Measurements from ENCODE around the gene PGAP2. TPM values are rescaled to one million over a fixed set of nuclear protein-coding genes. Genes with fewer than 3 reads are reported as not detected.

The PGAP2 gene
- total and polyA plus RNA-seq, 2 experiments from 2014 or later = 39.3 to 43.2 TPM

GRCh38 chr11:3845670-3846069 is 37.3 kb downstream of the PGAP2 start (continued):
- TF ChIP-seq, protein P1, sequence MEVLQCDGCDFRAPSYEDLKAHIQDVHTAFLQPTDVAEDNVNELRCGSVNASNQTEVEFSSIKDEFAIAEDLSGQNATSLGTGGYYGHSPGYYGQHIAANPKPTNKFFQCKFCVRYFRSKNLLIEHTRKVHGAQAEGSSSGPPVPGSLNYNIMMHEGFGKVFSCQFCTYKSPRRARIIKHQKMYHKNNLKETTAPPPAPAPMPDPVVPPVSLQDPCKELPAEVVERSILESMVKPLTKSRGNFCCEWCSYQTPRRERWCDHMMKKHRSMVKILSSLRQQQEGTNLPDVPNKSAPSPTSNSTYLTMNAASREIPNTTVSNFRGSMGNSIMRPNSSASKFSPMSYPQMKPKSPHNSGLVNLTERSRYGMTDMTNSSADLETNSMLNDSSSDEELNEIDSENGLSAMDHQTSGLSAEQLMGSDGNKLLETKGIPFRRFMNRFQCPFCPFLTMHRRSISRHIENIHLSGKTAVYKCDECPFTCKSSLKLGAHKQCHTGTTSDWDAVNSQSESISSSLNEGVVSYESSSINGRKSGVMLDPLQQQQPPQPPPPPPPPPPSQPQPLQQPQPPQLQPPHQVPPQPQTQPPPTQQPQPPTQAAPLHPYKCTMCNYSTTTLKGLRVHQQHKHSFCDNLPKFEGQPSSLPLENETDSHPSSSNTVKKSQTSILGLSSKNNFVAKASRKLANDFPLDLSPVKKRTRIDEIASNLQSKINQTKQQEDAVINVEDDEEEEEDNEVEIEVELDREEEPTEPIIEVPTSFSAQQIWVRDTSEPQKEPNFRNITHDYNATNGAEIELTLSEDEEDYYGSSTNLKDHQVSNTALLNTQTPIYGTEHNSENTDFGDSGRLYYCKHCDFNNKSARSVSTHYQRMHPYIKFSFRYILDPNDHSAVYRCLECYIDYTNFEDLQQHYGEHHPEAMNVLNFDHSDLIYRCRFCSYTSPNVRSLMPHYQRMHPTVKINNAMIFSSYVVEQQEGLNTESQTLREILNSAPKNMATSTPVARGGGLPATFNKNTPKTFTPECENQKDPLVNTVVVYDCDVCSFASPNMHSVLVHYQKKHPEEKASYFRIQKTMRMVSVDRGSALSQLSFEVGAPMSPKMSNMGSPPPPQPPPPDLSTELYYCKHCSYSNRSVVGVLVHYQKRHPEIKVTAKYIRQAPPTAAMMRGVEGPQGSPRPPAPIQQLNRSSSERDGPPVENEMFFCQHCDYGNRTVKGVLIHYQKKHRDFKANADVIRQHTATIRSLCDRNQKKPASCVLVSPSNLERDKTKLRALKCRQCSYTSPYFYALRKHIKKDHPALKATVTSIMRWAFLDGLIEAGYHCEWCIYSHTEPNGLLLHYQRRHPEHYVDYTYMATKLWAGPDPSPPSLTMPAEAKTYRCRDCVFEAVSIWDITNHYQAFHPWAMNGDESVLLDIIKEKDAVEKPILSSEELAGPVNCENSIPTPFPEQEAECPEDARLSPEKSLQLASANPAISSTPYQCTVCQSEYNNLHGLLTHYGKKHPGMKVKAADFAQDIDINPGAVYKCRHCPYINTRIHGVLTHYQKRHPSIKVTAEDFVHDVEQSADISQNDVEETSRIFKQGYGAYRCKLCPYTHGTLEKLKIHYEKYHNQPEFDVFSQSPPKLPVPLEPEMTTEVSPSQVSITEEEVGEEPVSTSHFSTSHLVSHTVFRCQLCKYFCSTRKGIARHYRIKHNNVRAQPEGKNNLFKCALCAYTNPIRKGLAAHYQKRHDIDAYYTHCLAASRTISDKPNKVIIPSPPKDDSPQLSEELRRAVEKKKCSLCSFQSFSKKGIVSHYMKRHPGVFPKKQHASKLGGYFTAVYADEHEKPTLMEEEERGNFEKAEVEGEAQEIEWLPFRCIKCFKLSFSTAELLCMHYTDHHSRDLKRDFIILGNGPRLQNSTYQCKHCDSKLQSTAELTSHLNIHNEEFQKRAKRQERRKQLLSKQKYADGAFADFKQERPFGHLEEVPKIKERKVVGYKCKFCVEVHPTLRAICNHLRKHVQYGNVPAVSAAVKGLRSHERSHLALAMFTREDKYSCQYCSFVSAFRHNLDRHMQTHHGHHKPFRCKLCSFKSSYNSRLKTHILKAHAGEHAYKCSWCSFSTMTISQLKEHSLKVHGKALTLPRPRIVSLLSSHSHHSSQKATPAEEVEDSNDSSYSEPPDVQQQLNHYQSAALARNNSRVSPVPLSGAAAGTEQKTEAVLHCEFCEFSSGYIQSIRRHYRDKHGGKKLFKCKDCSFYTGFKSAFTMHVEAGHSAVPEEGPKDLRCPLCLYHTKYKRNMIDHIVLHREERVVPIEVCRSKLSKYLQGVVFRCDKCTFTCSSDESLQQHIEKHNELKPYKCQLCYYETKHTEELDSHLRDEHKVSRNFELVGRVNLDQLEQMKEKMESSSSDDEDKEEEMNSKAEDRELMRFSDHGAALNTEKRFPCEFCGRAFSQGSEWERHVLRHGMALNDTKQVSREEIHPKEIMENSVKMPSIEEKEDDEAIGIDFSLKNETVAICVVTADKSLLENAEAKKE (CRISPR knock-in tag; IDR thresholded peaks at IDR 0.05) = no peak
- TF ChIP-seq ZNF331 (CRISPR knock-in tag; IDR thresholded peaks at IDR 0.05; ENCODE audit: low read depth) (no peak), JUNB (IDR thresholded peaks at IDR 0.05; ENCODE audit: unreplicated experiment) (no peak)

DNA sequence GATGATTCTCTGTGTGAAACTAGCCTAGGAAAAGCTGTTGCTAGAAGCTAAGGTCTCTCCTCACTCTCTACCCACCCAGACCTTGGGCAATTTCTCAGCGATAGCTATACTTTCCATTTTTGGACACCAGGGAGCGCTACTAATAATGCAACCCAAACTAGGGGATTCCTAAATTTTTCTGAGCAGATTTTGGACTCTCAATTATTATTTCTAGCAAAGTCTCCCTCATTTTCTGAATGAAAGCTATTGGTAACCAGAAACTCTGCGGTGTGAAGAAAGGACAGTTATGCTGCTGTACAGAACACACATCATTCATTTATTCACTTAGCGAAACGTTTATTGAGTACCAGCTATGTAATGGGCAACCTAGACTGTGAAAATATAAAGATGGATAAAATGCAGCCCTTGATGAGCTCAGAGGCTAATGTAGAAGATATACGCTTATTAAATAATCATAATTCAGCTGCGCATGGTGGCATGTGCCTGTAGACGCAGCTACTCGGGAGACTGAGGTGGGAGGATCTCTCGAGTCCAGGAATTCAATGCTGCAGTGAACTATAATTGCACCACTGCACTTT is 41.0 kb downstream of the PGAP2 start:
- H3K79me2 ChIP-seq (replicated peaks; ENCODE audit: insufficient read depth) = no peaks in the 10 kb centered on the region
- no peak overlapping the region for H3K27ac ChIP-seq (ENCODE audit: low read depth)
- no peaks in the 10 kb centered on the region for H4K20me1 ChIP-seq (replicated peaks; ENCODE audit: insufficient read depth)
- H3K27me3 Mint-ChIP-seq (ENCODE audit: insufficient read depth, low read depth, poor library complexity) = no peaks in the 10 kb centered on the region
- ATAC-seq = peak; percentile 77
- no peak overlapping the region for H3K4me3 ChIP-seq
- no peak overlapping the region for H2AFZ ChIP-seq
- no peak overlapping the region for H3K4me2 ChIP-seq
- H3K36me3 Mint-ChIP-seq (ENCODE audit: low read depth) = no peaks in the 10 kb centered on the region; the same call in 2 of the 3 replicates
- no peaks in the 10 kb centered on the region for H3K9me2 ChIP-seq (ENCODE audit: insufficient read depth)
- H3K27ac Mint-ChIP-seq = no peak overlapping the region
- DNase-seq (ENCODE audit: low spot score) = peak; percentile 66
- no peaks in the 10 kb centered on the region for H3K27me3 ChIP-seq (ENCODE audit: insufficient read depth)
- H3K36me3 ChIP-seq (ENCODE audit: insufficient read depth) = no peaks in the 10 kb centered on the region
- no peaks in the 10 kb centered on the region for H3K9me3 Mint-ChIP-seq
- peaks cover 8% of the 10 kb centered on the region for H3K4me1 ChIP-seq (ENCODE audit: insufficient read depth)
- H3F3A ChIP-seq (replicated peaks; ENCODE audit: low read depth) = peaks cover 5% of the 10 kb centered on the region; the same call in 1 of the 2 replicates
- H3K4me3 Mint-ChIP-seq = no peak overlapping the region
- H3K4me1 Mint-ChIP-seq = peaks cover 8% of the 10 kb centered on the region
- TF ChIP-seq JUNB (IDR thresholded peaks at IDR 0.05; ENCODE audit: unreplicated experiment) (no peak), CTCF (conservative IDR thresholded peaks at IDR 0.05; ENCODE audit: low read depth in 2 of 2) (peak; percentile 68 to 80), EZH2 (IDR thresholded peaks at IDR 0.05; ENCODE audit: low read depth, unreplicated experiment) (no peak)
- TF ChIP-seq, protein P1 (CRISPR knock-in tag; IDR thresholded peaks at IDR 0.05) = no peak
